GM18867 (cell line): ENCODE data around the gene USB1.

Source experiments
- ATAC-seq: cut with Tn5 transposase; IDR thresholded peaks from one replicate; pipeline ENCODE4 v1.9.1; 2021; ENCODE audit warnings: mild to moderate bottlenecking, moderate library complexity; ENCODE audit not compliant: unreplicated experiment

Gene USB1

GRCh38 chr16:58000706-58001676 lies at the start of gene USB1:
Gene USB1 (plus strand): TSS chr16:58001407. CDS start chr16:58001484, 77 bp downstream.
- peak; percentile 76 for ATAC-seq

- ATAC-seq = no peak
Observed at GRCh38 chr16:57952909-57953308, 48.3 kb upstream of the USB1 start.

- ATAC-seq = no peak
Observed at GRCh38 chr16:57953857-57954256, 47.4 kb upstream of the USB1 start.

- ATAC-seq = no peak
Observed at GRCh38 chr16:57955572-57956188, 45.5 kb upstream of the USB1 start.

- no peak for ATAC-seq
Observed at GRCh38 chr16:57956270-57956808, 44.9 kb upstream of the USB1 start.

- ATAC-seq = no peak
Observed at GRCh38 chr16:57956924-57957672, 44.1 kb upstream of the USB1 start.

GRCh38 chr16:57957673-57958392 lies 43.4 kb upstream of the USB1 start:
- ATAC-seq = no peak

- ATAC-seq = no peak
Observed at GRCh38 chr16:57958544-57958943, 42.7 kb upstream of the USB1 start.

GRCh38 chr16:57959121-57959520 lies 42.1 kb upstream of the USB1 start:
- no peak for ATAC-seq

GRCh38 chr16:57959804-57960203 lies 41.4 kb upstream of the USB1 start:
- ATAC-seq = no peak

GRCh38 chr16:57960310-57960709 lies 40.9 kb upstream of the USB1 start:
- ATAC-seq = no peak

GRCh38 chr16:57960826-57961472 lies 40.3 kb upstream of the USB1 start:
- ATAC-seq = peak; percentile 65

GRCh38 chr16:57961538-57961937 lies 39.7 kb upstream of the USB1 start:
- no peak for ATAC-seq

GRCh38 chr16:57962046-57962445 lies 39.2 kb upstream of the USB1 start:
- no peak for ATAC-seq

- ATAC-seq = no peak
Observed at GRCh38 chr16:57962756-57963155, 38.5 kb upstream of the USB1 start.

GRCh38 chr16:57964157-57964700 lies 37.0 kb upstream of the USB1 start:
- ATAC-seq = no peak

- ATAC-seq = no peak
Observed at GRCh38 chr16:57966204-57966771, 34.9 kb upstream of the USB1 start.

GRCh38 chr16:57966986-57967385 lies 34.2 kb upstream of the USB1 start:
- ATAC-seq = no peak

GRCh38 chr16:57967916-57968315 lies 33.3 kb upstream of the USB1 start:
- no peak for ATAC-seq
